ENCODE data around the gene INPP4B. TPM values are rescaled to one million over a fixed set of nuclear protein-coding genes. Genes with fewer than 3 reads are reported as not detected.

INPP4B gene
- total and polyA plus RNA-seq, 2 of the 4 experiments (the other 2 are of a cell fraction): 1.8 to 14.0 TPM

- Histone ChIP-seq H2BK20ac (ENCODE audit: low read depth, low read length) (no peak overlapping the region), H3K14ac (replicated peaks; ENCODE audit: low read depth, low read length) (no peak overlapping the region), H4K20me1 (ENCODE audit: insufficient read depth, low read length) (no peaks in the 10 kb centered on the region), H2AK5ac (ENCODE audit: low read depth, low read length) (no peak overlapping the region), H2AK9ac (replicated peaks; ENCODE audit: low read depth, low read length, poor library complexity) (no peak overlapping the region), H3K4ac (ENCODE audit: low read depth, low read length) (no peak overlapping the region), H2BK120ac (ENCODE audit: low read depth, low read length) (no peak overlapping the region), H2BK15ac (ENCODE audit: low read depth, low read length) (no peak overlapping the region), H3K27me3 (ENCODE audit: control insufficient read depth, insufficient read depth, low read length) (no peaks in the 10 kb centered on the region), H3K36me3 (ENCODE audit: control insufficient read depth, insufficient read depth, low read length) (no peaks in the 10 kb centered on the region), H3K9ac (ENCODE audit: low read depth, low read length) (no peak overlapping the region), H3K18ac (ENCODE audit: low read depth, low read length) (no peak overlapping the region), H3K27ac (ENCODE audit: insufficient read depth, low read length) (no peak overlapping the region), H2AFZ (replicated peaks; ENCODE audit: low read length, poor library complexity) (no peak overlapping the region), H3K56ac (ENCODE audit: extremely low read depth, insufficient read depth, low read length) (no peak overlapping the region), H3K4me3 (ENCODE audit: insufficient read depth, low read depth, low read length) (no peak overlapping the region), H3K79me1 (ENCODE audit: low read depth in 1 of 2, low read length in 2 of 2) (no peaks in the 10 kb centered on the region), H3K9me3 (ENCODE audit: control insufficient read depth, insufficient read depth, low read length) (peaks cover 2% of the 10 kb centered on the region; the same call in 1 of the 2 replicates), H2BK5ac (ENCODE audit: low read depth, low read length, poor library complexity, severe bottlenecking) (no peak overlapping the region), H4K5ac (ENCODE audit: low read depth, low read length) (no peak overlapping the region), H3K9me1 (ENCODE audit: insufficient read depth, low read length) (no peaks in the 10 kb centered on the region), H4K8ac (ENCODE audit: low read depth in 2 of 2, low read length in 2 of 2) (no peak overlapping the region), H3K23ac (ENCODE audit: low read depth, low read length) (no peak overlapping the region), H4K91ac (ENCODE audit: insufficient read depth, low read depth, low read length) (no peak overlapping the region), H3K4me1 (ENCODE audit: control insufficient read depth, insufficient read depth, low read length) (no peaks in the 10 kb centered on the region), H3K4me2 (ENCODE audit: low read depth, low read length) (no peak overlapping the region)
- in situ Hi-C loops (cut with MboI; ENCODE audit: low sequenced_read_pairs): no loop called here
- ChIA-PET POLR2A (ENCODE audit: unreplicated experiment) (no interaction called here), CTCF (no interaction called here)
- ATAC-seq (ENCODE audit: low read depth) (no peak), DNase-seq (no peak)
- dilution Hi-C loops (cut with HindIII; ENCODE audit: low sequenced_read_pairs, unreplicated experiment): no loop called here
- no CpG with 5 or more reads among the region's 5 CpGs for WGBS, 2 experiments (ENCODE audit: extremely low coverage in 2 of 2, insufficient read length in 1 of 2)
- BruUV-seq (replicated peaks): no TSS peak
- TF ChIP-seq RCOR1 (IDR thresholded peaks at IDR 0.05; ENCODE audit: insufficient replicate concordance, low read length) (no peak), FOS (IDR thresholded peaks at IDR 0.05; ENCODE audit: low read depth, low read length) (no peak), CTCF (conservative IDR thresholded peaks at IDR 0.05; ENCODE audit: low read depth, low read length) (no peak), CHD1 (IDR thresholded peaks at IDR 0.05; ENCODE audit: low read depth, low read length) (no peak), RFX5 (IDR thresholded peaks at IDR 0.05; ENCODE audit: low read depth, low read length) (no peak), BHLHE40 (IDR thresholded peaks at IDR 0.05; ENCODE audit: low read depth, low read length) (no peak), USF2 (IDR thresholded peaks at IDR 0.05; ENCODE audit: low read depth, low read length) (no peak), RAD21 (IDR thresholded peaks at IDR 0.05; ENCODE audit: low read length) (no peak), MAZ (IDR thresholded peaks at IDR 0.05; ENCODE audit: borderline replicate concordance, low read depth, low read length) (no peak), SMC3 (IDR thresholded peaks at IDR 0.05; ENCODE audit: low read depth, low read length) (no peak), NFE2L2 (IDR thresholded peaks at IDR 0.05; ENCODE audit: low read depth, low read length) (no peak), CEBPB (IDR thresholded peaks at IDR 0.05; ENCODE audit: low read depth, low read length) (no peak), MAFK (IDR thresholded peaks at IDR 0.05; ENCODE audit: low read depth, low read length) (no peak), POLR2A (IDR thresholded peaks at IDR 0.05; ENCODE audit: low read depth, low read length) (no peak), ELK1 (IDR thresholded peaks at IDR 0.05; ENCODE audit: borderline replicate concordance, low read depth, low read length) (no peak), MXI1 (IDR thresholded peaks at IDR 0.05; ENCODE audit: borderline replicate concordance, low read depth, low read length) (no peak)
- intact Hi-C loops (cut with micrococcal nuclease): no loop called here
These were observed 402.6 kb downstream of the INPP4B start for GRCh38 chr4:142443469-142443868.
